ENCODE data around the gene CXXC1. TPM values are rescaled to one million over a fixed set of nuclear protein-coding genes. Genes with fewer than 3 reads are reported as not detected.
"Not testable (repeated sequence)": the region's sequence is repeated elsewhere in the genome, so short reads cannot be mapped to it uniquely, and the experiment has no call there.

The CXXC1 gene
- polyA plus RNA-seq, 10 donors: 26.6 to 41.8 (median 34.1) TPM

GRCh38 chr18:50277942-50278341, 9.6 kb downstream of the CXXC1 start:
- DNase-seq: no peak

GRCh38 chr18:50276452-50276851, 11.0 kb downstream of the CXXC1 start:
- DNase-seq: no peak

- DNase-seq: no peak
Observed at GRCh38 chr18:50275503-50276036, 11.9 kb downstream of the CXXC1 start.

- DNase-seq: no peak
Observed at GRCh38 chr18:50274941-50275340, 12.6 kb downstream of the CXXC1 start.

- no peak for DNase-seq
Observed at GRCh38 chr18:50274044-50274442, 13.4 kb downstream of the CXXC1 start.

- DNase-seq: no peak
Observed at GRCh38 chr18:50273203-50274043, 14.1 kb downstream of the CXXC1 start.

GRCh38 chr18:50272568-50272967, 14.9 kb downstream of the CXXC1 start:
- no peak for DNase-seq

GRCh38 chr18:50268022-50268747, 19.3 kb downstream of the CXXC1 start:
- DNase-seq: peak in 2 of 3 donors; percentile 65 to 84

GRCh38 chr18:50266248-50266704, 21.2 kb downstream of the CXXC1 start, which contains the start of gene CFAP53:
CFAP53 (minus strand) TSS chr18:50266495; CDS start chr18:50266404, 91 bp downstream.
- DNase-seq: peak; percentile 85 to 97 (median 95)

- DNase-seq: no peak
Observed at GRCh38 chr18:50262977-50263376, 24.5 kb downstream of the CXXC1 start.

GRCh38 chr18:50250935-50251334, 36.6 kb downstream of the CXXC1 start:
- no peak for DNase-seq

GRCh38 chr18:50249576-50249975, 37.9 kb downstream of the CXXC1 start:
- no peak for DNase-seq

GRCh38 chr18:50247561-50247960, 39.9 kb downstream of the CXXC1 start:
- no peak for DNase-seq

- not testable (repeated sequence) for DNase-seq
Observed at GRCh38 chr18:50241768-50242167, 45.7 kb downstream of the CXXC1 start.

GRCh38 chr18:50240080-50240563, 47.4 kb downstream of the CXXC1 start:
- no peak for DNase-seq

- DNase-seq: no peak
Observed at GRCh38 chr18:50232419-50232818, 55.1 kb downstream of the CXXC1 start.

Other genes with a start within 250 kb of the CXXC1 start
- gene MYO5B, start 92.5 kb downstream of the CXXC1 start, polyA plus RNA-seq (ENCODE audit: insufficient read length in 10 of 10): 1 to 10 TPM; 1.1 to 4.1 (median 1.7) TPM
- gene CFAP53, start 21.2 kb downstream of the CXXC1 start, polyA plus RNA-seq (ENCODE audit: insufficient read length in 10 of 10): under 1 TPM in 9 of 10 donors, not detected in 1; 0.19 to 0.62 (median 0.25) TPM
- gene MBD1, start 6.2 kb downstream of the CXXC1 start, polyA plus RNA-seq (ENCODE audit: insufficient read length in 10 of 10): 10 to 100 TPM; 28.7 to 43.3 (median 39.5) TPM
- gene SKA1, start 87.4 kb upstream of the CXXC1 start, polyA plus RNA-seq (ENCODE audit: insufficient read length in 10 of 10): 1 to 10 TPM; 2.9 to 7.3 (median 4.4) TPM